GM23248 (cell line): ENCODE results near the gene NAGPA.

ENCODE experiments used
- EZH2 ChIP-seq: fragments of 200-600 bp; sonication (generic); IDR thresholded peaks from 2 replicates; pipeline ENCODE4 v1.6.1; 2018; ENCODE audit warnings: antibody characterized with exemption, mild to moderate bottlenecking; ENCODE audit not compliant: insufficient read depth, poor library complexity, severe bottlenecking
- EZH2phosphoT487 ChIP-seq: fragments of 200-600 bp; sonication (generic); IDR thresholded peaks from 2 replicates; pipeline ENCODE4 v1.6.1; 2018; ENCODE audit warnings: antibody characterized with exemption, moderate library complexity, mild to moderate bottlenecking, low read depth; ENCODE audit not compliant: insufficient read depth

- TF ChIP-seq EZH2phosphoT487 = no peak
- TF ChIP-seq EZH2 = no peak
Observed at GRCh38 chr16:5022521-5022920, 11.2 kb downstream of the NAGPA start.
